IMR-90 (cell line): ENCODE results near the gene AGT.

Source experiments
- CEBPB ChIP-seq: IDR thresholded peaks from 2 replicates; pipeline ENCODE4 v1.6.1; 2012; ENCODE audit warnings: low read depth, low read length, improper control_type of control experiment
- CHD1 ChIP-seq: IDR thresholded peaks from 2 replicates; pipeline ENCODE4 v1.6.1; 2012; ENCODE audit warnings: low read depth, low read length, improper control_type of control experiment
- MAFK ChIP-seq: IDR thresholded peaks from 2 replicates; pipeline ENCODE4 v1.6.1; 2012; ENCODE audit warnings: low read depth, low read length, improper control_type of control experiment
- MXI1 ChIP-seq: IDR thresholded peaks from 2 replicates; pipeline ENCODE4 v1.6.1; 2012; ENCODE audit warnings: low read depth, mild to moderate bottlenecking, low read length, moderate library complexity, borderline replicate concordance
- POLR2A ChIP-seq: IDR thresholded peaks from 2 replicates; pipeline ENCODE4 v1.6.1; 2012; ENCODE audit warnings: mild to moderate bottlenecking, low read depth, low read length
- RAD21 ChIP-seq: IDR thresholded peaks from 2 replicates; pipeline ENCODE4 v1.6.1; 2012; ENCODE audit warnings: low read length, improper control_type of control experiment
- RFX5 ChIP-seq: IDR thresholded peaks from 2 replicates; pipeline ENCODE4 v1.8.0; 2012; ENCODE audit warnings: low read depth, mild to moderate bottlenecking, low read length, moderate library complexity
- SMC3 ChIP-seq: fragments of 150-350 bp; IDR thresholded peaks from 2 replicates; pipeline ENCODE4 v1.6.1; 2016; ENCODE audit warnings: low read depth, mild to moderate bottlenecking, antibody characterized with exemption, low read length, moderate library complexity
- TF ChIP-seq, protein P1 (sequence below): conservative IDR thresholded peaks from 2 replicates; pipeline ENCODE4 v1.5.1; 2012; ENCODE audit warnings: mild to moderate bottlenecking, low read depth, low read length, improper control_type of control experiment
- TF ChIP-seq, protein P2 (sequence below): fragments of 150-350 bp; IDR thresholded peaks from 2 replicates; pipeline ENCODE4 v1.6.1; 2016; ENCODE audit warnings: low read depth, mild to moderate bottlenecking, low read length, moderate library complexity, borderline replicate concordance
- TF ChIP-seq, protein P3 (sequence below): fragments of 150-350 bp; IDR thresholded peaks from 2 replicates; pipeline ENCODE4 v1.6.1; 2017; ENCODE audit warnings: mild to moderate bottlenecking, antibody characterized with exemption, low read length, low read depth

DNA sequence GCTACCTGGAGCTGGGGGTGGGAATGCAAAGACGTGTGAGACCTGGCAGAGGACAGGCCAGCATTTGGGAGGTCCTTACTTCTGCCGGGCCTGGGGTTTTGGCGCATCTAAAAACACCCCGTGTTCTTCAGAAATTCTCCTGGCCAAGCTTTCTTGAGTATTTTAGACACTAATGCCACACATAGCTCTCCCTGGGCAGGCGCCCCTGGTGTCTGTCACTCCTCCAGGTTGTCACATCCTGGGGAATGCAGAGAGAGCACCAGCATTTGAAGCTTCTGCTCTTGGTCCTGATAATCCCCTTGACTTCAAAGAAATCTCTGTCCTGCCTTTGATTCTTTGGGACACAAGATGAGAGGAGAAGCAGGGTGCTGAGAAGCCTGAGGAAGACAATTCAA is 39.3 kb upstream of the AGT start:
- TF ChIP-seq RAD21 (no peak), POLR2A (no peak), SMC3 (no peak), CHD1 (no peak), MAFK (no peak), RFX5 (no peak), MXI1 (no peak), CEBPB (no peak)
- TF ChIP-seq, protein P1, sequence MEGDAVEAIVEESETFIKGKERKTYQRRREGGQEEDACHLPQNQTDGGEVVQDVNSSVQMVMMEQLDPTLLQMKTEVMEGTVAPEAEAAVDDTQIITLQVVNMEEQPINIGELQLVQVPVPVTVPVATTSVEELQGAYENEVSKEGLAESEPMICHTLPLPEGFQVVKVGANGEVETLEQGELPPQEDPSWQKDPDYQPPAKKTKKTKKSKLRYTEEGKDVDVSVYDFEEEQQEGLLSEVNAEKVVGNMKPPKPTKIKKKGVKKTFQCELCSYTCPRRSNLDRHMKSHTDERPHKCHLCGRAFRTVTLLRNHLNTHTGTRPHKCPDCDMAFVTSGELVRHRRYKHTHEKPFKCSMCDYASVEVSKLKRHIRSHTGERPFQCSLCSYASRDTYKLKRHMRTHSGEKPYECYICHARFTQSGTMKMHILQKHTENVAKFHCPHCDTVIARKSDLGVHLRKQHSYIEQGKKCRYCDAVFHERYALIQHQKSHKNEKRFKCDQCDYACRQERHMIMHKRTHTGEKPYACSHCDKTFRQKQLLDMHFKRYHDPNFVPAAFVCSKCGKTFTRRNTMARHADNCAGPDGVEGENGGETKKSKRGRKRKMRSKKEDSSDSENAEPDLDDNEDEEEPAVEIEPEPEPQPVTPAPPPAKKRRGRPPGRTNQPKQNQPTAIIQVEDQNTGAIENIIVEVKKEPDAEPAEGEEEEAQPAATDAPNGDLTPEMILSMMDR: no peak
- TF ChIP-seq, protein P2, sequence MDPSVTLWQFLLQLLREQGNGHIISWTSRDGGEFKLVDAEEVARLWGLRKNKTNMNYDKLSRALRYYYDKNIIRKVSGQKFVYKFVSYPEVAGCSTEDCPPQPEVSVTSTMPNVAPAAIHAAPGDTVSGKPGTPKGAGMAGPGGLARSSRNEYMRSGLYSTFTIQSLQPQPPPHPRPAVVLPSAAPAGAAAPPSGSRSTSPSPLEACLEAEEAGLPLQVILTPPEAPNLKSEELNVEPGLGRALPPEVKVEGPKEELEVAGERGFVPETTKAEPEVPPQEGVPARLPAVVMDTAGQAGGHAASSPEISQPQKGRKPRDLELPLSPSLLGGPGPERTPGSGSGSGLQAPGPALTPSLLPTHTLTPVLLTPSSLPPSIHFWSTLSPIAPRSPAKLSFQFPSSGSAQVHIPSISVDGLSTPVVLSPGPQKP: no peak
- TF ChIP-seq, protein P3, sequence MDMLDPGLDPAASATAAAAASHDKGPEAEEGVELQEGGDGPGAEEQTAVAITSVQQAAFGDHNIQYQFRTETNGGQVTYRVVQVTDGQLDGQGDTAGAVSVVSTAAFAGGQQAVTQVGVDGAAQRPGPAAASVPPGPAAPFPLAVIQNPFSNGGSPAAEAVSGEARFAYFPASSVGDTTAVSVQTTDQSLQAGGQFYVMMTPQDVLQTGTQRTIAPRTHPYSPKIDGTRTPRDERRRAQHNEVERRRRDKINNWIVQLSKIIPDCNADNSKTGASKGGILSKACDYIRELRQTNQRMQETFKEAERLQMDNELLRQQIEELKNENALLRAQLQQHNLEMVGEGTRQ: no peak
